Measurements from ENCODE around the gene MAN1B1.

- TF ChIP-seq CTCF (IDR thresholded peaks at IDR 0.05) (no peak), POLR2A (IDR thresholded peaks at IDR 0.05) (no peak)
These were observed 61.5 kb downstream of the MAN1B1 start for GRCh38 chr9:137148242-137148641.

Data from lower leg skin (tissue), 3 donors.